Measurements from ENCODE around the gene GPR15LG.

GPR15LG gene

GRCh38 chr10:84200537-84201243 lies 27.1 kb downstream of the GPR15LG start:
- no peak overlapping the region for H3K4me3 ChIP-seq (ENCODE audit: low read depth, low read length)
- TF ChIP-seq, protein P1, sequence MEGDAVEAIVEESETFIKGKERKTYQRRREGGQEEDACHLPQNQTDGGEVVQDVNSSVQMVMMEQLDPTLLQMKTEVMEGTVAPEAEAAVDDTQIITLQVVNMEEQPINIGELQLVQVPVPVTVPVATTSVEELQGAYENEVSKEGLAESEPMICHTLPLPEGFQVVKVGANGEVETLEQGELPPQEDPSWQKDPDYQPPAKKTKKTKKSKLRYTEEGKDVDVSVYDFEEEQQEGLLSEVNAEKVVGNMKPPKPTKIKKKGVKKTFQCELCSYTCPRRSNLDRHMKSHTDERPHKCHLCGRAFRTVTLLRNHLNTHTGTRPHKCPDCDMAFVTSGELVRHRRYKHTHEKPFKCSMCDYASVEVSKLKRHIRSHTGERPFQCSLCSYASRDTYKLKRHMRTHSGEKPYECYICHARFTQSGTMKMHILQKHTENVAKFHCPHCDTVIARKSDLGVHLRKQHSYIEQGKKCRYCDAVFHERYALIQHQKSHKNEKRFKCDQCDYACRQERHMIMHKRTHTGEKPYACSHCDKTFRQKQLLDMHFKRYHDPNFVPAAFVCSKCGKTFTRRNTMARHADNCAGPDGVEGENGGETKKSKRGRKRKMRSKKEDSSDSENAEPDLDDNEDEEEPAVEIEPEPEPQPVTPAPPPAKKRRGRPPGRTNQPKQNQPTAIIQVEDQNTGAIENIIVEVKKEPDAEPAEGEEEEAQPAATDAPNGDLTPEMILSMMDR (IDR thresholded peaks at IDR 0.05; ENCODE audit: low read depth, low read length): no peak
- no peaks in the 10 kb centered on the region for H3K9me3 ChIP-seq
- DNase-seq: no peak
- H3K36me3 ChIP-seq: no peaks in the 10 kb centered on the region
- H3K4me1 ChIP-seq: no peaks in the 10 kb centered on the region
- no peaks in the 10 kb centered on the region for H3K27me3 ChIP-seq

DNA sequence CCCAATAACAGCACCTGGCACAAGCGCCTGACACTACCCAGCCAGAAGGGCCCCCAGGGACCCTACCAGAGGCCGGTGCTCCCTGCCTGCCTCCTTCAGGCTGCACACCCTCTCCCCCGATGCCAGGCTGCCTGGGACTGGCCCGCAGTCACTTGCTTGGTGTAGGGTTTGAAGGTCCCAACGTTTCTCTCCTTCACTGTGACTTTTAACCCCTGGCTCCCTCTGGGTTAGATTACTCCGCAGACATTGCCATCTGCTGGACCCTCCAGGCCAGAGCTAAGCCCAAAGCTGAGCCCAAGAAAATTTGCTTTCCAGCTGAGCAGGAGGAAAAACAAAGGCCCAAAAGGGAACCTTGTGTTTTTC lies 27.6 kb downstream of the GPR15LG start:
- Histone ChIP-seq H3K4me1 (no peaks in the 10 kb centered on the region), H3K9me3 (no peaks in the 10 kb centered on the region), H3K27me3 (no peaks in the 10 kb centered on the region), H3K36me3 (no peaks in the 10 kb centered on the region), H3K4me3 (ENCODE audit: low read depth, low read length) (no peak overlapping the region)
- DNase-seq: no peak
- TF ChIP-seq, protein P1 (IDR thresholded peaks at IDR 0.05; ENCODE audit: low read depth, low read length): no peak

GRCh38 chr10:84201682-84202081 lies 28.1 kb downstream of the GPR15LG start:
- no peaks in the 10 kb centered on the region for H3K9me3 ChIP-seq
- H3K4me3 ChIP-seq (ENCODE audit: low read depth, low read length): no peak overlapping the region
- no peaks in the 10 kb centered on the region for H3K4me1 ChIP-seq
- H3K27me3 ChIP-seq: no peaks in the 10 kb centered on the region
- H3K36me3 ChIP-seq: no peaks in the 10 kb centered on the region
- DNase-seq: no peak
- TF ChIP-seq, protein P1 (IDR thresholded peaks at IDR 0.05; ENCODE audit: low read depth, low read length): no peak

DNA sequence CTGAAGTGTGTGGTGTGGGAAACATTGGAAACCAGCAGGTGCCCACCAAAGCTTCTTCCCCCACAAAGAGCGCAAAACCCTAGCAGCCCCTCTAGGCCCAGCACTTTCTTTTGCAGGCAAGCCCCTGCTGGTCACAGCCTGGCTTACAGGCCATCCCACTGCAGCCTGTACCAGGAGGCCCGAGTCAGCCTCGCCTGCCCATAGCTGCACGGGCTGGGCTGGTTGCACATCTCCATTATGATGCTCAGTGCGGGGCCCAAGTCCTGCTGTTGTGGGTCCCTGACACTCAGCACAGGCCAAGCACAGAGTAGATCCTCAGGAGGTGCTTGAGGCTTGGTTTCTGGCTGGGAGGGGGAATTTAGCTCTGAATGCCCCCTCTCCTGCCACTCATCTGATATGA lies 28.7 kb downstream of the GPR15LG start:
- Histone ChIP-seq H3K36me3 (no peaks in the 10 kb centered on the region), H3K27me3 (no peaks in the 10 kb centered on the region), H3K9me3 (no peaks in the 10 kb centered on the region), H3K4me1 (no peaks in the 10 kb centered on the region), H3K4me3 (ENCODE audit: low read depth, low read length) (no peak overlapping the region)
- no peak for DNase-seq
- TF ChIP-seq, protein P1 (IDR thresholded peaks at IDR 0.05; ENCODE audit: low read depth, low read length): no peak

GRCh38 chr10:84204122-84204521 lies 30.5 kb downstream of the GPR15LG start:
- Histone ChIP-seq H3K4me1 (no peaks in the 10 kb centered on the region), H3K36me3 (no peaks in the 10 kb centered on the region), H3K27me3 (no peaks in the 10 kb centered on the region), H3K9me3 (no peaks in the 10 kb centered on the region), H3K4me3 (ENCODE audit: low read depth, low read length) (no peak overlapping the region)
- no peak for DNase-seq
- TF ChIP-seq, protein P1 (IDR thresholded peaks at IDR 0.05; ENCODE audit: low read depth, low read length): peak; percentile 46

- no peak overlapping the region for H3K4me3 ChIP-seq (ENCODE audit: low read depth, low read length)
- no peak for DNase-seq
- H3K27me3 ChIP-seq: no peaks in the 10 kb centered on the region
- H3K36me3 ChIP-seq: no peaks in the 10 kb centered on the region
- TF ChIP-seq, protein P1 (IDR thresholded peaks at IDR 0.05; ENCODE audit: low read depth, low read length): no peak
- no peaks in the 10 kb centered on the region for H3K4me1 ChIP-seq
- H3K9me3 ChIP-seq: no peaks in the 10 kb centered on the region
Measured at GRCh38 chr10:84204610-84205009, 31.0 kb downstream of the GPR15LG start.
